HG03095 (cell line): ENCODE results near the gene SSC4D.
"Not testable (repeated sequence)": the region's sequence is repeated elsewhere in the genome, so short reads cannot be mapped to it uniquely, and the experiment has no call there.

ENCODE experiments used
- ATAC-seq: cut with Tn5 transposase; IDR thresholded peaks from one replicate; pipeline ENCODE4 v1.9.1; 2021; ENCODE audit warnings: moderate library complexity; ENCODE audit not compliant: unreplicated experiment

Gene SSC4D

DNA sequence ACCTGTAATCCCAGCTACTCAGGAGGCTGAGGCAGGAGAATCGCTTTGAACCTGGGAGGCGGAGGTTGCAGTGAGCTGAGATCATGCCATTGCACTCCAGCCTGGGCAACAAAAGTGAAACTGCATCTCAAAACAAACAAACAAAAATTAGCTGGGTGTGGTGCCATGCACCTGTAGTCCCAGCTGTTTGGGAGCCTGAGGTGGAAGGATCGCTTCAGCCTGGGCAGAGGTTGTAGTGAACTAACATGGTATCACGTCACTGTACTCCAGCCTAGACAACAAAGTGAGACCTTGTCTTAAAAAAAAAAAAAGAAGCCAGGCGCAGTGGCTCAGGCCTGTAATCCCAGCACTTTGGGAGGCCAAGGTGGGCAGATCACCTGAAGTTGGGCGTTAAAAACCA is 21.7 kb downstream of the SSC4D start:
- not testable (repeated sequence) for ATAC-seq

DNA sequence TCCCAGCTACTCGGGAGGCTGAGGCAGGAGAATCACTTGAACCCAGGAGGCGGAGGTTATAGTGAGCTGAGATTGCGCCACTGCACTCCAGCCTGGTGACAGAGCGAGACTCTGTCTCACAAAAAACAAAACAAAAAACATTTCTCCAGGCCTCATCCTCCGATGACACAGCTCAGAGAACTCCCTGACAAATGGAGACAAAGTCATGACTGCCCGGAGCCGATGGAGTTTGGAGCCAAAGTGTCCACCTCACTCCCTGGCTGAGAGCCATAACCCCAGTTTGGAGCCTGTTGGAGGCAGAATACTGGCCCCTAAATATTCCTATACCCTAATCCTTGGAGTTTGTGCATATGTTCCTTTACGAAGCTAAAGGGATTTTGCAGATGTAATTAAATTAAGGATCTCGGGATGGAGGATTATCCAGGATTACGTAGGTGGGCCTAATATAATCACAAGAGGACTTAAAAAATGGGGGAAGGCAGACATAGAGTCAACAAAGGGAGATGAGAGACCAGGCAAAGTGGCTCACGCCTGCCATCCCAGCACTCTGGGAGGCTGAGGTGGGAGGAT is 22.7 kb downstream of the SSC4D start:
- ATAC-seq: no peak

DNA sequence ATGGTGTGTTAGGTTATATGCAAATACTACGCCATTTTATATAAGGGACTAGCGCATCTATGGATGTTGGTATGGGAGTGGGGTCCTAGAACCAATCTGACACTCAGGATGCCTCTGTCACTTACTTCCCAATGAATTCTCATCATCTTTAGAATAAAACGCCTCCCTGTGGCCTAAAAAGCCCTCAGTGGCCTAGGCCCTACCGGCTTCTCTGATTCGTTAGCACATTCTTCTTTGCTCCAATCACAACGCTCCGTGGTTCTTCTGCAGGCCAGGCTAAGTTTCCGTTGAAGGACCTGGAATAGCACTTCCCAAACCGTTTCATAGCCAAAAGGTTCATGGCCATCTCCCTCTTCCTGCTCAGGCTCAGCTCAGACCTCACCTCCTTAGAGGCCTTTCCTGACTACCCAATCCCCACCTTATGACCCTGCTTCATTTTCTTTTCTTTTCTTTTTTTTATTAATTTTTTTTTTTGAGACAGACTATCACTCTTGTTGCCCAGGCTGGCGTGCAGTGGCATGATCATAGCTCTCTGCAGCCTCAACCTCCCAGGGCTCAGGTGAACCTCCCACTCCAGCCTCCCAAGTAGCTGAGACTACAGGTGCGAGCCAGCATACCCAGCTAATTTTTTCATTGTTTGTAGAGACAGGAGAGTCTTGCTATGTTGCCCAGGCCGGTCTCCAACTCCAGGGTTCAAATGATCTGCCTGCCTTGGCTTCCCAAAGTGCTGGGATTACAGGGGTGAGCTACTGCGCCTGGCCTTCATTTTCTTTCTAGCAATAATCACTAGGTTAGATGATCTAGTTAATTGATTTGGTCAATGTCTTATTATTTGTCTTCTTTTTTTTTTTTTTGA is 26.2 kb downstream of the SSC4D start:
- ATAC-seq: no peak

DNA sequence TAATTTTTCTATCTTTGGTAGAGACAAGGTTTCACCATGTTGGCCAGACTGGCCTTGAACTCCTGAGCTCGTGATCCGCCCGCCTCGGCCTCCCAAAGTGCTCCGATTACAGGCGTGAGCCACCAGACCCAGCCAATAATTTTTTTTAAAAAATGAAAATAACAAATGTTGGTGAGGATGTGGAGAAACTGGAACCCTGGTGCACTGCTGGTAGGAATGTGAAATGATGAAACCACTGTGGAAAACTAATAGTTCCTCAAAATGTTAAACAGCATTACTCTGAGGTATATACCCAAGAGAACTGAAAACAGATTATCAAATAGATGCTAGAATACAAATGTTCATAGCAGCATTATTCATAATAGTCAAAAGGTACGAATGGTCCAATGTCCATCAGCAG is 27.7 kb downstream of the SSC4D start:
- no peak for ATAC-seq

DNA sequence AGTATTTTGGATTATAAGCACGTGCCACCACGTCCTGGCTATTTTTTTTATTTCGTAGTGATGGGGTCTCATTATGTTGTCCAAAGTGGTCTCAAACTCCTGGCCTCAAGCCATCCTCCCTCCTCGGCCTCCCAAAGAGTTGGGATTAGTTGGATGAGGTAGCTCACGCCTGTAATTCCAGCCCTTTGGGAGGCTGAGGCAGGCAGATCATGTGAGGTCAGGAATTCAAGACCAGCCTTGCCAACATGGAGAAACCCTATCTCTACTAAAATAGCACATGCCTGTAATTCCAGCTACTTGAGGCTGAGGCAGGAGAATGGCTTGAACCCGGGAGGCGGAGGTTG is 28.9 kb downstream of the SSC4D start:
- no peak for ATAC-seq

GRCh38 chr7:76377186-76377918 is 32.1 kb downstream of the SSC4D start:
- no peak for ATAC-seq

- no peak for ATAC-seq
Measured at GRCh38 chr7:76375251-76375650, 34.2 kb downstream of the SSC4D start.

DNA sequence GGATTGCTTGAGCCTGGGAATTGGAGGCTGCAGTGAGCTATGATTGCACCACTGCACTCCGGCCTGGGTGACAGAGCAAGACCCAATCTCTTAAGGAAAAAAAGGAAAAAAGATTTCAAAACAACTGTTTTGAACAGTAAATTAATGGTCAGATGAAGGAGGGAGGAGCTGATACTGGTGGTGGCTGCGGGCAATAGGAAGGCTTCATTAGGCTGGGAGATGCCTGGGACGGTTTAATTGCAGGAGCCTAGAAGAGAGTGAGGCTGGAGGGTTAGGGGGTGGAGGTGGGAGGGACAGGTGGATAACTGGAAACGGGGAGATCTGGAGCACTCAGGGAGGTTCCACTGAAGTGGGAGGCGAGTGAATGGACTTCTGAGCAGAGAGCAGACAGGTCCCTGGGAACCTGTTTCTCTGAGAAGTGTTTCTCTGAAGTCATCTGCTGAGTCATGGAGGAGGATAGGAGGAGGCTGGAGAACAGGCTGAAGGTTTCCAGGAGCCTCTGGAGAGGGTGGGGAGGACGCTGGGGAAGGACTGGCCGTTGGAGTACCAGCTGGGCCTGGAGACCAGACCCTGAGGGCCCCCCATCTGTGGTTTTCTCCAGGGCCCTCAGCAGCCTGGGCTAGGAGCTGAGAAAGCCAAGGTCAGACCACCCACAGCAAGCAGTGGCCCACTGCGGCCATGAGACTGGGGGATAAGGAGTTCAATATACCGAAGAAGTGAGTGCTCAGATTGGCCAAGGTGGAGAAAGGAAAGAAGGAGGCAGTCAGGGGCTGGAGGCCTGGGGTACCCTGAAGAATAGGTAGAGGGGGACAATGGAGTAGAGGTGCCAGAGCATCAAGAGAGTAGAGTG is 36.3 kb downstream of the SSC4D start:
- no peak for ATAC-seq

GRCh38 chr7:76371396-76371795 is 38.1 kb downstream of the SSC4D start:
- no peak for ATAC-seq

DNA sequence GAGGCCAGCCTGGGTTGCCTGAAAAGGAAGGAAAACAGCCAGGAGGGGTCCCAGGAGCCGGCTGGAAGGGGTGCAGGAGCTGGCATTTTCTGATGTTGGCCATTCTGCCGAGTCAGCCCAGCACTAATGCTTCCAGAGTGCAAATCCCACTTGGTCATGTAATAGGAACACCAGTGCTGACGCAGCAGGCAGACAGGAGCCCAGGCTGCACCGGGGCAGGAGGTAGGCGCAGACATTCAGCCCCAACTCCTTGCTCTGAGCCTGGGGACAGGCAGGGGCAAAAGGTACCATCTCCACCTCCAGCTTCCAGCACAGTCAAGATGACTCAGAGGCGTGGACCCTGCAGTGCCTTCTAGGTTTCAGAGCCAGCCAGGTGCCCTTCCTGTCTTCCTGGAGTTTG is 40.5 kb downstream of the SSC4D start:
- no peak for ATAC-seq

DNA sequence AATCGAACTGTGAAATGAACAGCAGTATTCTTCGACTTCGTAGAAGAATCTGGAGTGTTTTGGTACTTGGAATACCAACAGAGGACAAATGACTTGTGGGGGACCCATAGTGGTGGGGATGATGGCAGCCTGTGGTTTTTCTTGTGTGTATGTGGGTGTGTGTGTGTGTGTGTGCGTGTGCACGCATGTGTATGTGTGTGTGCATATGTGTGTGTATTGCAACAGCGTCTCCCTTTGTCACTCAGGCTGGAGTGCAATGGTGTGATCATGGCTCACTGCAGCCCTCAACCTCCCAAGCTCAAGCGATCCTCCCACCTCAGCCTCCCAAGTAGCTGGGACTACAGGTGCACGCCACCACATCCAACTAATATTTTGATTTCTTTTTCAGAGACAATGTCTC is 41.3 kb downstream of the SSC4D start:
- no peak for ATAC-seq

GRCh38 chr7:76364198-76364584 is 45.3 kb downstream of the SSC4D start:
- no peak for ATAC-seq

DNA sequence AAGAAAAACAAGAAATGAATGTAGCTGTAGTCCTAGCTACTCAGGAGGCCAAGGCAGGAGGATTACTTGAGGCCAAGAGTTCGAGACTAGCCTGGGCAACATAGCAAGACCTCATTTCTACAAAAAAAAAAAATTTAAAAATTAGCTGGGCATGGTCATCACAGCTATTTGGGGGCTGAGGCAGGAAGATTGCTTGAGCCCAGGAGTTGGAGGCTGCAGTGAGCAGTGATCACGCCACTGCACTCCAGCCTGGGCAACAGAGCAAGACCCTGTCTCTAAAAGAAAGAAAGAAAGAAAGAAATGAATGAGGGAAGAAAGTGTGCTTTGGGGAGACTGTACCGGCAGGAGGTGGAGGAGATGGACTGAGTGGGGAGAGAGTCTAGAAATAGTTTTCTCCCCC is 45.7 kb downstream of the SSC4D start:
- not testable (repeated sequence) for ATAC-seq

- ATAC-seq: no peak
Measured at GRCh38 chr7:76359978-76360638, 49.4 kb downstream of the SSC4D start.

DNA sequence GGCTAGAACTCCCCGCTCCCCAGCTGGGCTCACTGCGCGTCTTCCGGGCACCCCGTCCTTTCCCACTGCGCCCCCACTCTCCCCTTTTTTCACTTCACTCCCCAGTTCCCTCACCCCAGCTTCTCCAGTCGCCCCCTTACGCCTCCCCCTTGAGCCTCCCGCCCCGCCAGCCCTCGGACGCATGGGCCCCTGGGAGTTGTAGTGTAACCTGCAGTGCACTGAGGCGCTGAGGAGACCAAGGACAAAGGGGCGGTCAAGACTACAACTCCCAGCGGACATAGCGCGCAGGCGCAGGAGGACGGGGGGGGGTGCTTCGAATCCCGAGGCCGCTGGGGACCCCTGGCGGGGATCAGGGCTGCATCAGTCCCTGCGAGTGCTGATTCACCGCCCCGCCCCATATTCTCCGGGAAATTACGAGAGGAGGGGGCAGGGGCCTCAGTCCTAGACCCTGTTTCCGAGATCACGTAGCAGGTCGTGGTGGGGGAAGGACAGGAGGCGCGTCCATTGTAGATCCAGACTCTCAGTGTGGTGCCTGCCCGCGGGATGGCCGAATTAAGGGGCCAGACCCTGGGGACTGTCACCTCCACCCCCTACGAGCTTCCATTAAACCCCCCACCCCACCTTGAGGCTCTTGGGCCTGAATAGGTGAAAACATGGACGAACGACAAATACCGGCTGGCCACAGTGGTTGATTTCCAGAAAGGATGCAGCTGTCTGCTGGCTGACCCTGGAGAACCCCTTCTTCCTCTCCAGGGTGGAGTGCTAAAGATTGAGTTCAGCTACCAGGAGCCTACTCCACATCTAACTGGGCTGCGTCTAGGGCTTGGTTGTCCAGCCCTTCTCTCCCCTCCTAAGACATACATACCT is 50.2 kb downstream of the SSC4D start:
- peak; percentile 89 for ATAC-seq

- peak; percentile 59 for ATAC-seq
Measured at GRCh38 chr7:76358481-76359110, 50.9 kb downstream of the SSC4D start, which contains the start of gene YWHAG. TSS of gene YWHAG (minus strand) at chr7:76358991. CDS start at chr7:76358808, 183 bp downstream.

DNA sequence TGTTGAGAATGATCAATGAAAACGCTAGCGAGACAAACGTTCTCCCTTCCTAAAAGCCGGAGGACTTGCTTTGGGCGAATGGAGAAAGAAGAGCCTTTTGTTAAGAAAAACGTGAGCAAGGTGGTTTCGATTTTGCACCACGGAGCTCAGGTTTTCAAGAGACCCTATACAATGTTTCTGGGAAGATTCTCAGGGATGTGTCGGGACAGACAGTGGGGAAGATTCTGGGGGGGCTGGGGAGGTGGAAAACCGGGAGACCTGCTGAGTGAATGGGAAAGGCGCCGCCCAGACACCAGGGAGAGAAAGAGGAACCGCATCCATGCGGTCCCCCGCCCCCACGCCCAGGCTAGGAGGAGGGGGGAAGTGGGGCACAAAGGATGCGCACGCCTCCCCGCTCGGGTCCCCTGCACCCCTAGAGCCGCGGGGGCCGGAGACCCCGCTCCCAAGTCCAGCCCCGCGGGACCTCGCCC is 51.5 kb downstream of the SSC4D start:
- ATAC-seq: peak; percentile 29

DNA sequence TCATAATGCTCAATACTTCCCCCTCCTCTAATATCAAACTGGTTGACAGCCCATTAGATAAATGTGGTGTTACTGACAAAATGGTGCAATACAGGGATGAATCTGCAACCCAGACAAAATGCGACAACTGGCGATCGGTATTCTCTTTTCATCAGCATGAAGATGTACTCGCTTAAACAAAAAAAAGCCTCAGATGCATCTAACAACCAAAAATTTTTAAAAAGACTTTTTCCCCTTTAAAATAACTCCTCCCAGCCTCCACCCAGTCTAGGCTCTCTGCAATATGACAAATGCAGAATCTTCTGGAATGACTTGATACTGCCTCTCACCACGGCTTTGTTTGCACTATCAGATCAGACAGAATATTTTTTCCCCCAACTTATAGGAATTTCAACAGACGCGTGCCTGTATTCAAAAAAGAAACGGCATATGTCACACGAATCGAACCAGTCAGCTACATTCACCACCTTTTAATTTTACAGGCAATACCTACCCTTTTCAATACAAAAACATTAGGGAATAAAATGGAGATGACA is 52.0 kb downstream of the SSC4D start:
- ATAC-seq: no peak

GRCh38 chr7:76356823-76357222 is 52.7 kb downstream of the SSC4D start:
- no peak for ATAC-seq
